Mesodermal cell (in vitro differentiated cells): ENCODE results near the gene COL21A1.

Experiments
- H3K27ac ChIP-seq: 2 replicates; pipeline ENCODE4 v1.7.0; 2013; ENCODE audit warnings: mild to moderate bottlenecking, low read depth, low read length, moderate library complexity; ENCODE audit not compliant: severe bottlenecking
- H3K36me3 ChIP-seq: 2 replicates; pipeline ENCODE4 v1.7.1; 2013; ENCODE audit warnings: mild to moderate bottlenecking, low read length, moderate library complexity; ENCODE audit not compliant: control insufficient read depth, insufficient read depth
- H3K4me1 ChIP-seq: one replicate; pipeline ENCODE4 v1.7.1; 2013; ENCODE audit warnings: mild to moderate bottlenecking, low read length; ENCODE audit not compliant: insufficient read depth, control insufficient read depth, poor library complexity, severe bottlenecking
- H3K4me3 ChIP-seq: 2 replicates; pipeline ENCODE4 v1.7.0; 2013; ENCODE audit warnings: low read length, control low read depth, mild to moderate bottlenecking; ENCODE audit not compliant: insufficient read depth, poor library complexity, severe bottlenecking; ENCODE audit errors: extremely low read depth
- H3K9me3 ChIP-seq: 2 replicates; pipeline ENCODE4 v1.7.1; 2013; ENCODE audit warnings: mild to moderate bottlenecking, low read length, moderate library complexity; ENCODE audit not compliant: control insufficient read depth
- WGBS, 2 experiments: methylation state at CpG; one replicate each; pipeline ENCODE4 v1.1.5; 2013; ENCODE audit warnings: missing lambda C conversion rate in 2 of 2; ENCODE audit not compliant: insufficient coverage in 2 of 2; 5-methylcytosine and 5-hydroxymethylcytosine counted together

The COL21A1 gene

GRCh38 chr6:56152611-56153010 lies 94.8 kb downstream of the COL21A1 start:
- Histone ChIP-seq H3K4me1 (no peaks in the 10 kb centered on the region), H3K36me3 (no peaks in the 10 kb centered on the region), H3K4me3 (no peak overlapping the region), H3K27ac (no peak overlapping the region), H3K9me3 (no peaks in the 10 kb centered on the region)
- 90 to 100% methylated on average over 1 of the region's 1 CpG for WGBS, 2 experiments

- 67 to 86% methylated on average over 1 of the region's 3 CpGs for WGBS, 2 experiments
These were observed 95.7 kb downstream of the COL21A1 start for GRCh38 chr6:56151609-56152224.

GRCh38 chr6:56148488-56149186 lies 98.7 kb downstream of the COL21A1 start:
- Histone ChIP-seq H3K36me3 (no peaks in the 10 kb centered on the region), H3K9me3 (no peaks in the 10 kb centered on the region), H3K4me1 (no peaks in the 10 kb centered on the region), H3K4me3 (no peak overlapping the region), H3K27ac (no peak overlapping the region)
- WGBS, 2 experiments = 86 to 100% methylated on average over 2 of the region's 2 CpGs

More at GRCh38 chr6:56151609-56152224, 95.7 kb downstream of the COL21A1 start:
- Histone ChIP-seq H3K27ac (no peak overlapping the region), H3K4me3 (no peak overlapping the region), H3K4me1 (no peaks in the 10 kb centered on the region), H3K9me3 (no peaks in the 10 kb centered on the region), H3K36me3 (no peaks in the 10 kb centered on the region)

DNA sequence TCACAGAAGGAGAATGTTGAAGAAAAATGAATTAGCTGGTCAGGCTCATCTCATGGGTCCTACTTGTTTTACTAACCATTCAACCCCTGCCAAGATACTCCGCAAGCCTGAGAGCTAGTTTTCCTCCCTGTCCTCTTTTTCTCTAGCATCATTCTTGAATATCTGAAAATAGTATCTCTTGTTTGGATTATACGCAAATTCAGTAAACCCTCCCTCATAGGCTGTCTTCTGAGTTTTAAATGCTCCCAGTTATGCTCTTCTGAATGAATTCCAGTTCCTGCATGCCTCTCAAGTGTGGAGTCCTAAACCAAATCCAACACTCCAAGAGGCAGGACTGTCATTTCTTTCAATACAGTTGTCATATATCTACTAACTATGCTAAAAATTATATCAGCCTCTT lies 99.6 kb downstream of the COL21A1 start:
- H3K27ac ChIP-seq = no peak overlapping the region
- H3K4me3 ChIP-seq = no peak overlapping the region
- H3K36me3 ChIP-seq = no peaks in the 10 kb centered on the region
- no peaks in the 10 kb centered on the region for H3K4me1 ChIP-seq
- H3K9me3 ChIP-seq = no peaks in the 10 kb centered on the region
- WGBS, 2 experiments = no CpG with 5 or more reads among the region's 2 CpGs

- Histone ChIP-seq H3K9me3 (no peaks in the 10 kb centered on the region), H3K4me3 (no peak overlapping the region), H3K36me3 (no peaks in the 10 kb centered on the region), H3K27ac (no peak overlapping the region), H3K4me1 (no peaks in the 10 kb centered on the region)
- WGBS, 2 experiments = no CpG with 5 or more reads among the region's 1 CpG
These were observed 101.3 kb downstream of the COL21A1 start for GRCh38 chr6:56146086-56146485.

DNA sequence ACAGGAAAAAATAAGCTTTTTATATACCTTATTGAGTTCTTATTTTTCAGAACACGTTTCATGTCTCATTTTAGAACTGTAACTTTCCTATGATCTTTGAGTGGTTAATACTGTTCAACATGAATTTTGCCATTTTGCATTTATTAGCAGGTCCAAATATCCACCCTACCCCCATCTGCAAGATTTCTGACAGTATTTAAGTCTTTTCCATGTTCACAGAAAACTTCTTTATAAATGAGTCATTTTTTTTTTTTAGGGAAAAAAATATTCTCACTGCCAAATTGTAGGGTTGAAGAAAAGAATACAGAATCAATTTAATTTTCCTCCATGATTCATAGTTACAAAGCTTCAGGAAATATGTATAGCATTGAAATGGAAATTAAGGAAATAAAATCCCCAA lies 101.8 kb downstream of the COL21A1 start:
- H3K36me3 ChIP-seq = no peaks in the 10 kb centered on the region
- no peaks in the 10 kb centered on the region for H3K4me1 ChIP-seq
- no peak overlapping the region for H3K27ac ChIP-seq
- no peak overlapping the region for H3K4me3 ChIP-seq
- WGBS, 2 experiments = no CpG with 5 or more reads among the region's 1 CpG
- no peaks in the 10 kb centered on the region for H3K9me3 ChIP-seq

DNA sequence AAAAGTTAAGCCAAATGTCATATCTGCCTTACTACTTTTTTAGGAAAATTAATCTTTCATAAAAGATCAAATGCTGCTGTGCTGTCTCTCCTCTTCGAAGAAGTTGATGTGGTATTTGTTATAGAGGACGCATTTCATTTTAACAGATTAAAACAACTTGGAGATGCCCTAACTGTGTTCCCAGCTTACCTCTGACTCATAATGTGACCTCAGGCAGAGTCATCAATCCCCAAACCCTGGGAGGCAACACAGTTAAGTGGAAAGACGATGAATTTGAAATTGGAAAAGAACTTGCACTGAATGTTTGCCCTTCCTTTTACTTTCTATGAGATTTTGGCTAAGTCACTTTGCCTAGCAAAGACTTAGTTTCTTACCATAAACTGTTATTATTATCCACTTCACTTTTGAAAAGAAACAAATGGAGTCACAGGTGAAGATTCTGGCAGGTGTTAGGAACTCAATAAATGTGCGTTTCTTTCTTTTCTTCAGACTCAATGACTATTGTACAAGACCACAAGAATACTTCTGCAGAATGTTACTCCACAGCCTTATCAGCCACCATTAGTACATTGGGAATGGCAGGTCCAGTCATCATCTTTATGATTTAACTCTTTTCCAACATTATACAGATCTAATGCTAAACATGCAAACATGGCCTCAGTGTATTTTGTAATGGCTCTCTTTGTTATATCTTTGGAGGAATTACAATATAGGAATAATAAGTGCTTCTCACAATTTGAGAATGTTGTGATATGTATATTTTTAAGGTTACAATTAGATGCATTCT lies 102.6 kb downstream of the COL21A1 start:
- H3K4me1 ChIP-seq = no peaks in the 10 kb centered on the region
- no peaks in the 10 kb centered on the region for H3K36me3 ChIP-seq
- no peaks in the 10 kb centered on the region for H3K9me3 ChIP-seq
- WGBS, 2 experiments = 100% methylated on average over 1 to 2 of the region's 4 CpGs
- no peak overlapping the region for H3K27ac ChIP-seq
- no peak overlapping the region for H3K4me3 ChIP-seq

- no peaks in the 10 kb centered on the region for H3K4me1 ChIP-seq
- H3K36me3 ChIP-seq = no peaks in the 10 kb centered on the region
- WGBS, 2 experiments = 83% methylated on average over 1 of the region's 2 CpGs; no CpG with 5 or more reads in 1 of the 2 experiments
- no peak overlapping the region for H3K27ac ChIP-seq
- H3K4me3 ChIP-seq = no peak overlapping the region
- no peaks in the 10 kb centered on the region for H3K9me3 ChIP-seq
These were observed 103.6 kb downstream of the COL21A1 start for GRCh38 chr6:56143796-56144195.

GRCh38 chr6:56140090-56140489 lies 107.3 kb downstream of the COL21A1 start:
- H3K4me1 ChIP-seq = no peaks in the 10 kb centered on the region
- H3K4me3 ChIP-seq = no peak overlapping the region
- H3K36me3 ChIP-seq = no peaks in the 10 kb centered on the region
- H3K9me3 ChIP-seq = no peaks in the 10 kb centered on the region
- no peak overlapping the region for H3K27ac ChIP-seq

GRCh38 chr6:56115715-56116114 lies 131.7 kb downstream of the COL21A1 start:
- Histone ChIP-seq H3K36me3 (no peaks in the 10 kb centered on the region), H3K27ac (no peak overlapping the region), H3K4me1 (no peaks in the 10 kb centered on the region), H3K4me3 (no peak overlapping the region), H3K9me3 (peaks cover 4% of the 10 kb centered on the region)

- Histone ChIP-seq H3K4me3 (no peak overlapping the region), H3K9me3 (no peaks in the 10 kb centered on the region), H3K27ac (no peak overlapping the region), H3K4me1 (no peaks in the 10 kb centered on the region), H3K36me3 (no peaks in the 10 kb centered on the region)
These were observed 138.2 kb downstream of the COL21A1 start for GRCh38 chr6:56109149-56109548.
